GM21381 (cell line): ENCODE data around the gene MYO15B.
A peak's percentile ranks its signal among the peaks of the same experiment; 100 is the strongest.
"Not testable (repeated sequence)": the region's sequence is repeated elsewhere in the genome, so short reads cannot be mapped to it uniquely, and the experiment has no call there.

Experiments used
- ATAC-seq: cut with Tn5 transposase; IDR thresholded peaks from one replicate; pipeline ENCODE4 v1.9.1; 2021; ENCODE audit warnings: mild to moderate bottlenecking, moderate library complexity; ENCODE audit not compliant: unreplicated experiment

Gene MYO15B

DNA sequence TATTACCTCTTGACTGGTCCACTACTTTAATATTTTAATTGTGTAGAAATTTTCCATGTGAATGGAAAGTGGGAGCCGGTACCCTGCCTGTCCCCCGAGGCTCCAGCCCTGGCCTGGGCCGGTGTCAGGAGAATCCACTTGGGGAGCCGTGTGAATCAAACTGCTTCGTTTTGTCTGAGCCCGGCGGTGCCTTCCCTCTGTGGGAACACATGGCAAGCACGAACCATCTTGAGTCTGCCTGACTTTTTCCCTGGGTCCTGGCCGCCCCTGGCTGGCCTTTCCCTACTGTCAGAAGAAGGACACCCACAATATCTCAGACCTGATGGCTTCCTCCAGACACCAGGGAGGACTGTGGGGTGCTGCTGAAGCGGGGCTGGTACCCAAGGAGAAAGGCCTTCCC, 12.4 kb upstream of the MYO15B start:
- no peak for ATAC-seq

GRCh38 chr17:75575728-75576127, 11.9 kb upstream of the MYO15B start:
- ATAC-seq, result no peak

- no peak for ATAC-seq
These were observed 10.9 kb upstream of the MYO15B start for GRCh38 chr17:75576661-75577060.

GRCh38 chr17:75581121-75581725, 6.4 kb upstream of the MYO15B start:
- not testable (repeated sequence) for ATAC-seq

DNA sequence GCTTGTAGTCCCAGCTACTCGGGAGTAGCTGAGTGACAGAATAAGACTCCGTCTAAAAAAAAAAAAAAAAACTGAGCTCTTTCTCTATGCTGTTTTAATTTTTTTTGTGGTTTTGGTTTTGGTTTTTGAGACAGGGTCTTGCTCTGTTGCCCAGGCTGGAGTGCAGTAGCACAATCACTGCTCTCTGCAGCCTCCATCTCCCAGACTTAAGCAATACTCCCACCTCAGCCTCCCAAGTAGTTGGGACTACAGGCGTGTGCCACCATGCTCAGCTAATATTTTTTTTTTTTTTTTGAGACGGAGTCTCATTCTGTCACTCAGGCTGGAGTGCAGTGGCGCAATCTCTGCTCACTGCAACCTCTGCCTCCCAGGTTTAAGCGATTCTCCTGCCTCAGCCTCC, 4.4 kb upstream of the MYO15B start:
- not testable (repeated sequence) for ATAC-seq

DNA sequence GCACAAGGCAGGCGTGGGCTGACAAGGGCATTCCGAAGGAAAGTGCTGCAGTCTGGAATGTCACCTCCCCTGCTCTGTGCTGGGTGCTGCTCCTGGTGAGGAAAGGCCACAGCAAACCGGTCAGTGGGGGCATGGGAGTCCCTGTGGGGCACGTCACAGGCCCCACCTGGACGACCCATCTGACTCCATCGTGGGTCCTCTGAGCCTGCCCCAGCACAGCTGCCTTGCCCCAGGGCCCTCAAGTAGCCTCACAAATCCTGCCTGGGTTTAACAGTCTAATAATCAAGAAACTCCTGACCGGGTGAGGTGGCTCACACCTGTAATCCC, 2.8 kb upstream of the MYO15B start:
- ATAC-seq, result no peak

DNA sequence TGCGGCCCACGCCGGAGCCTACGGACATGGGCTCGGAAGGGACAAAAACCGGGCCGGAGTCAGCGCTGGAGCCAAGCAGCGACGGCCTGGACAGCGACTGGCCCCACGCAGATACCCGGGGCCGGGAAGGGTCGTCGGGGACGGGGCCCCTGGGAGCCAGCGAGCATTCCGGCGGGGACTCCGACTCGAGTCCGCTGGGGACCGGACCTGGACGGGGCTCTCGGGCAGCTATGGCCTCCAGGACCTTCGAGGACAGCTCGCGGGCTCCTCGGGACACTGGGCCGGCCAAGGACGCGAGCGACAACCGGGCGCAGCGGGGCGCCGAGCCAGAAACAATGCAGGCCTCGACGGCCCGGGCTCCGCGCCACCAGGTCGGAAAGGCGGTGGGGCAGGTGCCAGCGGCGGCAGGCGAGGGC, 1.0 kb downstream of the MYO15B start:
- peak; percentile 25 for ATAC-seq

DNA sequence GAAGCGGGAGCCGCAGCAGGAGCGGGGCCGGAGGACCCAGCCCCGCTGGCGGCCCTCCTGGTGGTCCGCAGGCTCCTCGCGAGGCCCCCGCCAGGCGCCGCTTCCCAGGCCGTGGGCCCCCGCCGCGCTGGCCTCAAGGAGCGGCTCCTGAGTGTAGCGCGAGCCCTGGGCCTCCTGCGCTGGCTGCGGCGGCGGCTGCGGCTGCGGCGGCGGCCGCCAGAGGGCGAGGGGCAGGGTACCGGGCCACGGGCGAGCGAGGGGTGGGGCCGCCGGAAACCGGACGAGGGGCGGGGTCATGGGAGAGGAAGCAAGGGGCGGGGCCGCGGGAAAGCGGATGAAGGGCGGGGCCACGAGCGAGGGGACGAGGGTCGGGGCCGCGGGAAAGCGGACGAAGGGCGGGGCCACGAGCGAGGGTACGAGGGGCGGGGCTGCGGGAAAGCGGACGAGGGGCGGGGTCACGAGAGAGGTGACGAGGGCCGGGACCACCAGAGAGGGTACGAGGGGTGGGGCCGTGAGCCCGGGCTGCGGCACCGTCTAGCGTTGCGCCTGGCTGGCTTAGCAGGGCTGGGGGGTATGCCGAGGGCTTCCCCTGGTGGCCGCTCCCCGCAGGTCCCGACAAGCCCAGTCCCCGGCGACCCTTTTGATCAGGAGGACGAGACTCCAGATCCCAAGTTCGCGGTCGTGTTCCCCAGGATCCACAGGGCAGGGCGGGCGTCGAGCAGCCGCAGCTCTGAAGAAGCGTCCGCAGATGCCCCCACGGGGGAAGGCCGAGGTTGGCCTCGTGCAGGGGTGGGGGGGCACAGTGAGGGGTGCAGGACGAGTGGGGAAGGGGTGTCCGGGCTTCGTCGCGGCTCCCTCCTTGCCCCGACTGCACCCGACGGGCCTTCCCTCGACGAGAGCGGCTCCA, 1.7 kb downstream of the MYO15B start:
- peak; percentile 64 for ATAC-seq

GRCh38 chr17:75589919-75590303, 2.3 kb downstream of the MYO15B start:
- no peak for ATAC-seq

DNA sequence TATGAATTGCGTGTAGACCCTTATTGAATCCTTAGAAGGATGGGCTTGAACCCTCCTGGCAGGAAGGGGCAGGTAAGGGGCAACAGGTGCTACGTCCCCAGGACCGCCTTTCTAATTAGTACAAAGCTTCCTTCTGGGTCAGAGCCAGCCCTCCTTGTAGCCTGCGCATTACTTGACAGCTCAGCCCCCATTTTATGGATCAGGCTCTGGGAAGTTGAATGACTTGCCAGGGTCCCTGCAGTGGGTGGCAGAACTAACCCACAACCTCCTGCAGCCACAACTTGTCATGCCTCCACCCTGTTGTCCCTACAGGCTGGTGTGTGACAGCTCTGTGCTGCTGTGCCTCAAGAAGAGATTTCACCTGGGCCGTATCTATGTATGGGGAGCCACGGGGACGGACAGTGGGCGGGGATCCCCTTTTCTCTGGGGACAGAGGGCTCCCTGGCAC, 2.7 kb downstream of the MYO15B start:
- no peak for ATAC-seq

GRCh38 chr17:75590849-75591721, 3.5 kb downstream of the MYO15B start:
- ATAC-seq, result no peak

DNA sequence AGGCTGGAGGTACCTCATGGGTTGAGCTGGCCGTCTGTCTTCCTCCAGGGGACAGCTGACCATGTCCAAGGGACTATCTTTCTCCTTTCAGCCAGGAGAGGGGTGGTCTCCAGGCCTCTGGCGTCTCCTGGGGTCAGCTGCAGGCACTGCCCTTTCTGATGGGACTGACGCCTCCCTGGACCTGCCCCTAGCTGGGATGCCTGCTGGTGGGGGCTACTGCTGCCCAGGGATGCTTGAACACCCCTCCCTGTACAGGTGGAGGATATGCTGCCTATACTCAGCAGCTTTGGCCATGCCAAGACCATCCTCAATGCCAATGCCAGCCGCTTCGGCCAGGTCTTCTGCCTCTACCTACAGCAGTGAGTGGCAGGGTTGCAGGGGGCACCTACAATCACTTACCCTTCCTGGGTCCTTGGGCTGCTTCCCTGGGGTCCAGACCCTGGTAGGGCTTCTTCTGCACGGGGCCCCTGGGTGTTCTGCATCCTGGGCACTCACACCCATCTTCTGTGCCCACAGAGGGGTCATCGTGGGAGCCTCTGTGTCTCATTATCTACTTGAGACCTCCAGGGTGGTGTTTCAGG, 4.2 kb downstream of the MYO15B start:
- ATAC-seq, result no peak

DNA sequence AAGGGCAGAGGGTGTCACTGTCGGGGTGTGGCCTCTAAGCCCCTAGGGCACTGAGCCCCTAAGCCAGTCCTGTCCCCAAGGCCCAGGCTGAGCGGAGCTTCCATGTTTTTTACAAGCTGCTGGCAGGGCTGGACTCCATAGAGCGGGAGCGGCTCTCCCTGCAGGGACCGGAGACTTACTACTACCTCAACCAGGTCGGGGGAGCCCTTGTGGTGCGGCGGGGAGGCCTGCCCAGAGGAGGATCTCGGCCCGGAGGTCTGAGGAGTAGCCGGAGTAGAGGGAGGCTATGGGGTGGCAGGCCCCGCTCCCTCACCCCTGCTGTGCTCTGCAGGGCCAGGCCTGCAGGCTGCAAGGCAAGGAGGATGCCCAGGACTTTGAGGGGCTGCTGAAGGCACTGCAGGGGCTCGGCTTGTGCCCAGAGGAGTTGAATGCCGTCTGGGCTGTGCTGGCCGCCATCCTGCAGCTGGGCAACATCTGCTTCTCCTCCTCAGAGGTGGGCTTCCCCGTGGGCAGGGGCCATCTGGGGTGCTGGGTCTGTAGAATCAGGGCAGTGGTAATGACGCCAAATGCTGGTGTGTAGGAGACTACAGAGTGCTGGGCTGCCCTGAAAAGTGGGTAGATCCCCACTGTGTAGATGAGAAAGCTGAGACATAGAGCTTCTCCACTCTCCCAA, 4.9 kb downstream of the MYO15B start:
- ATAC-seq, result no peak

DNA sequence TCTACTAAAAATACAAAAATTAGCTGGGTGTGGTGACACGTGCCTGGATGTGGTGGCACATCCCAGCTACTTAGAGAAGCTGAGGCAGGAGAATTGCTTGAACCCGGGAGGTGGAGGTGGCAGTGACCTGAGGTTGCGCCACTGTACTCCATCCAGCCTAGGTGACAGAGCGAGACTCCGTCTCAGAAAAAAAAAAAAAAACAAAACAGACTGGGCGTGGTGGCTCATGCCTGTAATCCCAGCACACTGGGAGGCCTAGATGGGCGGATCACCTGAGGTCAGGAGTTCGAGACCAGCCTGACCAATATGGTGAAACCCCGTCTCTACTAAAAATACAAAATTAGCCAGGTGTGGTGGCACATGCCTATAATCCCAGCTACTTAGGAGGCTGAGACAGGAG, 5.8 kb downstream of the MYO15B start:
- ATAC-seq, result not testable (repeated sequence)

GRCh38 chr17:75594499-75595283, 7.1 kb downstream of the MYO15B start:
- ATAC-seq, result no peak

GRCh38 chr17:75595284-75595919, 7.8 kb downstream of the MYO15B start:
- no peak for ATAC-seq

GRCh38 chr17:75595920-75596313, 8.3 kb downstream of the MYO15B start:
- no peak for ATAC-seq

DNA sequence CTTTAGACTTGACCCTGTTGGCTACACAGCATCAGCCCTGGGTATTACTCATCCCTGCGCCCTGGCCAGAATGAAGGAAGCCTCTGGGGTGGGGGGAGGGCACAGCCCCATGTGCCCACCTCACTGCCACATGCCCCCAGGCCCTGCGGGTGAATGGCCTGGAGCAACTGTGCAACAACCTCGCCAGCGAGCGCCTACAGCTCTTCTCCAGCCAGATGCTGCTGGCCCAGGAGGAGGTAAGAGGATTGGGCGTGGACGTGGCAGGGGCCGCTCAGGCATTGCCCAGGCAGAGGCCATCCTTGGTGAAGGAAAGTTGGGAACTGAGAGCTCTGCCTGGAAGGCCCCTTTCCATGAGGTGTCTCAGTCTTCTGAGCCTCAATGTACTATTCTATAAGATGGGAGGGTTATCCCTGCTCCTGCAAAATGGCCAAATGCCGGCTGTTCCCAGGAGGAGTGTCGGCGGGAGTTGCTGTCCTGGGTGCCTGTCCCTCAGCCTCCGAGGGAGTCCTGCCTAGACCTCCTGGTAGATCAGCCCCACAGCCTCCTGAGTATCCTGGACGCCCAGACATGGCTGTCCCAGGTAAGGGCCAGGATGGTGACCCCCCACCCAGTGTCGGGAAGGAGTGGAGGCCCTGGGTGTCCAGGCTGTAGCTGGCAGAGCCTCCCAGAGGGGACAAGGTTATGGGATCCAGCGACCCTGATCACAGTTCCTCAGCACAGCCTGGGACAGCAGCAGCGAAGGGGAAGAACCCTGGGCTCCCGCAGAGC, 8.9 kb downstream of the MYO15B start:
- no peak for ATAC-seq
